Mesenchymal stem cell (in vitro differentiated cells and primary cell): ENCODE data around the gene PPAN.

Experiments
- DNase-seq: peaks from one replicate; pipeline ENCODE4 v3.0.0-alpha.2; 2013
- H2AFZ ChIP-seq: one replicate; pipeline ENCODE4 v1.6.1; 2013; ENCODE audit warnings: low read depth, mild to moderate bottlenecking, control low read depth, inconsistent platforms, low read length, moderate library complexity
- H2AK5ac ChIP-seq: 2 replicates; pipeline ENCODE4 v1.6.1; 2013; ENCODE audit warnings: low read length, moderate library complexity, mild to moderate bottlenecking, inconsistent platforms; ENCODE audit not compliant: severe bottlenecking
- H2BK120ac ChIP-seq: one replicate; pipeline ENCODE4 v1.6.1; 2013; ENCODE audit warnings: low read depth, mild to moderate bottlenecking, inconsistent platforms, low read length, moderate library complexity
- H2BK12ac ChIP-seq, 2 experiments: one replicate each; pipeline ENCODE4 v1.6.1; 2013; ENCODE audit warnings: inconsistent platforms in 2 of 2, low read length in 2 of 2, mild to moderate bottlenecking in 2 of 2, moderate library complexity in 2 of 2, control low read depth in 1 of 2
- H2BK15ac ChIP-seq: one replicate; pipeline ENCODE4 v1.6.1; 2013; ENCODE audit warnings: mild to moderate bottlenecking, low read depth, inconsistent platforms; ENCODE audit not compliant: poor library complexity, severe bottlenecking
- H2BK5ac ChIP-seq: 2 replicates; pipeline ENCODE4 v1.6.1; 2013; ENCODE audit warnings: low read depth, mild to moderate bottlenecking, low read length, control low read depth, inconsistent platforms; ENCODE audit not compliant: poor library complexity, severe bottlenecking
- H3K14ac ChIP-seq, 2 experiments: one replicate each; pipeline ENCODE4 v1.6.1; 2013; ENCODE audit warnings: inconsistent platforms in 2 of 2, low read length in 2 of 2, control low read depth in 1 of 2, mild to moderate bottlenecking in 1 of 2, moderate library complexity in 1 of 2
- H3K18ac ChIP-seq, 2 experiments: one replicate each; pipeline ENCODE4 v1.6.1; 2013; ENCODE audit warnings: inconsistent platforms in 2 of 2, low read length in 2 of 2, control low read depth in 1 of 2, low read depth in 1 of 2, mild to moderate bottlenecking in 1 of 2
- H3K23ac ChIP-seq, 2 experiments: one replicate each; pipeline ENCODE4 v1.6.1; 2013; ENCODE audit warnings: inconsistent platforms in 2 of 2, low read length in 2 of 2, mild to moderate bottlenecking in 2 of 2, moderate library complexity in 2 of 2, control low read depth in 1 of 2
- H3K27ac ChIP-seq: 2 replicates; pipeline ENCODE4 v1.5.1; 2013; ENCODE audit warnings: mild to moderate bottlenecking, moderate library complexity, low read length, control low read depth, inconsistent platforms; ENCODE audit not compliant: poor library complexity, severe bottlenecking
- H3K27me3 ChIP-seq, 2 experiments: 2 replicates each; pipeline versions ENCODE4 v1.6.1 to v1.7.0; 2013; ENCODE audit warnings: low read length in 2 of 2, mild to moderate bottlenecking in 2 of 2, moderate library complexity in 2 of 2, control low read depth in 1 of 2, inconsistent platforms in 1 of 2; ENCODE audit not compliant: control insufficient read depth in 1 of 2, insufficient read depth in 1 of 2
- H3K36me3 ChIP-seq, 2 experiments: 2 replicates each; pipeline versions ENCODE4 v1.6.1 to v1.7.0; 2013; ENCODE audit warnings: low read length in 2 of 2, control low read depth in 1 of 2, inconsistent platforms in 1 of 2, low read depth in 1 of 2, mild to moderate bottlenecking in 1 of 2; ENCODE audit not compliant: insufficient read depth in 2 of 2, control insufficient read depth in 1 of 2
- H3K4ac ChIP-seq, 2 experiments: one replicate each; pipeline ENCODE4 v1.6.1; 2013; ENCODE audit warnings: inconsistent platforms in 2 of 2, low read length in 2 of 2, mild to moderate bottlenecking in 2 of 2, moderate library complexity in 2 of 2, control low read depth in 1 of 2, low read depth in 1 of 2
- H3K4me1 ChIP-seq: 2 replicates; pipeline ENCODE4 v1.6.1; 2013; ENCODE audit warnings: low read depth, low read length, control low read depth; ENCODE audit not compliant: control insufficient read depth, insufficient read depth
- H3K4me2 ChIP-seq: 2 replicates; pipeline ENCODE4 v1.6.1; 2013; ENCODE audit warnings: low read length, mild to moderate bottlenecking, inconsistent platforms; ENCODE audit not compliant: poor library complexity, severe bottlenecking
- H3K4me3 ChIP-seq, 2 experiments: 2 replicates each; pipeline versions ENCODE4 v1.5.1 to v1.7.0; 2013; ENCODE audit warnings: low read length in 2 of 2, mild to moderate bottlenecking in 2 of 2, control low read depth in 1 of 2, low read depth in 1 of 2; ENCODE audit not compliant: insufficient read depth in 1 of 2
- H3K79me1 ChIP-seq: replicated peaks from 2 replicates; pipeline ENCODE4 v1.6.1; 2013; ENCODE audit warnings: mild to moderate bottlenecking, control low read depth, low read length, inconsistent platforms; ENCODE audit not compliant: poor library complexity, severe bottlenecking
- H3K9ac ChIP-seq: 2 replicates; pipeline ENCODE4 v1.7.0; 2013; ENCODE audit warnings: mild to moderate bottlenecking, low read length, moderate library complexity
- H3K9me3 ChIP-seq: 2 replicates; pipeline ENCODE4 v1.7.0; 2013; ENCODE audit warnings: mild to moderate bottlenecking, low read length; ENCODE audit not compliant: control insufficient read depth
- H4K8ac ChIP-seq: one replicate; pipeline ENCODE4 v1.6.1; 2013; ENCODE audit warnings: inconsistent platforms, mild to moderate bottlenecking, low read length, moderate library complexity
- H4K91ac ChIP-seq: one replicate; pipeline ENCODE4 v1.6.1; 2013; ENCODE audit warnings: mild to moderate bottlenecking, low read length, inconsistent platforms
- WGBS: methylation state at CpG from one replicate; pipeline ENCODE4 v1.1.7; 2013; ENCODE audit warnings: mixed read lengths; 5-methylcytosine and 5-hydroxymethylcytosine counted together

Gene PPAN

GRCh38 chr19:10155839-10156238 is 49.7 kb downstream of the PPAN start:
- no peak for DNase-seq
- H3K36me3 ChIP-seq = peaks cover 85 to 96% of the 10 kb centered on the region in 2 experiments
- no peak overlapping the region for H4K91ac ChIP-seq
- no peak overlapping the region for H2BK12ac ChIP-seq
- no peak overlapping the region for H3K4ac ChIP-seq
- no peak overlapping the region for H3K4me3 ChIP-seq
- no peaks in the 10 kb centered on the region for H3K27me3 ChIP-seq
- H3K27ac ChIP-seq = no peak overlapping the region
- no peak overlapping the region for H3K23ac ChIP-seq
- no peak overlapping the region for H4K8ac ChIP-seq
- no peak overlapping the region for H3K14ac ChIP-seq
- no peak overlapping the region for H2AK5ac ChIP-seq
- H2BK120ac ChIP-seq = no peak overlapping the region
- no peak overlapping the region for H2BK15ac ChIP-seq
- no peak overlapping the region for H2AFZ ChIP-seq
- H3K4me2 ChIP-seq = no peak overlapping the region
- no peaks in the 10 kb centered on the region for H3K9me3 ChIP-seq
- H2BK5ac ChIP-seq = no peak overlapping the region
- WGBS = 92% methylated on average over 2 of the region's 4 CpGs
- H3K79me1 ChIP-seq = peaks cover 38% of the 10 kb centered on the region
- H3K4me1 ChIP-seq = no peaks in the 10 kb centered on the region
- no peak overlapping the region for H3K9ac ChIP-seq
- H3K18ac ChIP-seq = no peak overlapping the region

GRCh38 chr19:10158071-10158470 is 51.9 kb downstream of the PPAN start:
- no peaks in the 10 kb centered on the region for H3K27me3 ChIP-seq
- H2BK5ac ChIP-seq = no peak overlapping the region
- H2BK15ac ChIP-seq = no peak overlapping the region
- no peak overlapping the region for H3K9ac ChIP-seq
- no peak overlapping the region for H3K14ac ChIP-seq
- no peak overlapping the region for H2AFZ ChIP-seq
- peaks cover 36% of the 10 kb centered on the region for H3K79me1 ChIP-seq
- no peak overlapping the region for H3K4me2 ChIP-seq
- no peak overlapping the region for H3K27ac ChIP-seq
- no peak overlapping the region for H2BK120ac ChIP-seq
- H3K4ac ChIP-seq = no peak overlapping the region
- no peak overlapping the region for H3K23ac ChIP-seq
- 99% methylated on average over 5 of the region's 8 CpGs for WGBS
- H2AK5ac ChIP-seq = no peak overlapping the region
- no peak overlapping the region for H3K4me3 ChIP-seq
- no peaks in the 10 kb centered on the region for H3K9me3 ChIP-seq
- no peak overlapping the region for H4K8ac ChIP-seq
- H3K18ac ChIP-seq = no peak overlapping the region
- no peaks in the 10 kb centered on the region for H3K4me1 ChIP-seq
- peaks cover 89 to 95% of the 10 kb centered on the region in 2 experiments for H3K36me3 ChIP-seq
- no peak overlapping the region for H2BK12ac ChIP-seq
- no peak overlapping the region for H4K91ac ChIP-seq
- DNase-seq = no peak

- Histone ChIP-seq H2BK12ac (no peak overlapping the region), H4K91ac (no peak overlapping the region), H4K8ac (no peak overlapping the region), H3K4ac (no peak overlapping the region), H3K14ac (no peak overlapping the region), H3K4me3 (no peak overlapping the region), H3K27me3 (no peaks in the 10 kb centered on the region), H3K9ac (no peak overlapping the region), H3K4me1 (no peaks in the 10 kb centered on the region), H3K36me3 (peaks cover 92 to 97% of the 10 kb centered on the region in 2 experiments), H3K23ac (no peak overlapping the region), H2BK5ac (no peak overlapping the region), H3K9me3 (no peaks in the 10 kb centered on the region), H3K4me2 (no peak overlapping the region), H3K79me1 (peaks cover 37% of the 10 kb centered on the region), H2BK15ac (no peak overlapping the region), H2AK5ac (no peak overlapping the region), H2AFZ (no peak overlapping the region), H3K27ac (no peak overlapping the region), H3K18ac (no peak overlapping the region), H2BK120ac (no peak overlapping the region)
- 95% methylated on average over 11 of the region's 11 CpGs for WGBS
- DNase-seq = no peak
These were observed 52.3 kb downstream of the PPAN start for GRCh38 chr19:10158485-10158884.

GRCh38 chr19:10159610-10160009 is 53.4 kb downstream of the PPAN start:
- H3K23ac ChIP-seq = no peak overlapping the region
- H3K36me3 ChIP-seq = peaks cover 92 to 96% of the 10 kb centered on the region in 2 experiments
- no peak overlapping the region for H4K91ac ChIP-seq
- H3K4ac ChIP-seq = no peak overlapping the region
- no peak overlapping the region for H2BK5ac ChIP-seq
- no peak overlapping the region for H4K8ac ChIP-seq
- H3K4me1 ChIP-seq = no peaks in the 10 kb centered on the region
- H3K18ac ChIP-seq = no peak overlapping the region
- H3K79me1 ChIP-seq = peaks cover 38% of the 10 kb centered on the region
- no peak overlapping the region for H3K14ac ChIP-seq
- H3K9ac ChIP-seq = no peak overlapping the region
- no peak overlapping the region for H3K27ac ChIP-seq
- no peak overlapping the region for H2BK12ac ChIP-seq
- no peak overlapping the region for H2AFZ ChIP-seq
- no peaks in the 10 kb centered on the region for H3K9me3 ChIP-seq
- H3K4me3 ChIP-seq = no peak overlapping the region
- no peak overlapping the region for H2BK15ac ChIP-seq
- H3K4me2 ChIP-seq = no peak overlapping the region
- H3K27me3 ChIP-seq = no peaks in the 10 kb centered on the region
- no peak for DNase-seq
- 95% methylated on average over 16 of the region's 16 CpGs for WGBS
- no peak overlapping the region for H2AK5ac ChIP-seq
- no peak overlapping the region for H2BK120ac ChIP-seq
